22Rv1 (cell line): Measurements from ENCODE around the gene GJA9.

Experiments
- H3K27ac ChIP-seq: fragments of 450-650 bp; 2 replicates; pipeline ENCODE4 v1.5.1; 2017
- ZFX ChIP-seq: fragments of 450-650 bp; IDR thresholded peaks from 2 replicates; pipeline ENCODE4 v1.6.1; 2017; ENCODE audit warnings: antibody characterized with exemption, borderline replicate concordance
- TF ChIP-seq, protein P1 (sequence below): fragments of 450-650 bp; IDR thresholded peaks from 2 replicates; pipeline ENCODE4 v1.5.1; 2017; ENCODE audit warnings: mild to moderate bottlenecking

The GJA9 gene

GRCh38 chr1:38829368-38829767 lies 52.0 kb downstream of the GJA9 start:
- no peak overlapping the region for H3K27ac ChIP-seq
- TF ChIP-seq, protein P1, sequence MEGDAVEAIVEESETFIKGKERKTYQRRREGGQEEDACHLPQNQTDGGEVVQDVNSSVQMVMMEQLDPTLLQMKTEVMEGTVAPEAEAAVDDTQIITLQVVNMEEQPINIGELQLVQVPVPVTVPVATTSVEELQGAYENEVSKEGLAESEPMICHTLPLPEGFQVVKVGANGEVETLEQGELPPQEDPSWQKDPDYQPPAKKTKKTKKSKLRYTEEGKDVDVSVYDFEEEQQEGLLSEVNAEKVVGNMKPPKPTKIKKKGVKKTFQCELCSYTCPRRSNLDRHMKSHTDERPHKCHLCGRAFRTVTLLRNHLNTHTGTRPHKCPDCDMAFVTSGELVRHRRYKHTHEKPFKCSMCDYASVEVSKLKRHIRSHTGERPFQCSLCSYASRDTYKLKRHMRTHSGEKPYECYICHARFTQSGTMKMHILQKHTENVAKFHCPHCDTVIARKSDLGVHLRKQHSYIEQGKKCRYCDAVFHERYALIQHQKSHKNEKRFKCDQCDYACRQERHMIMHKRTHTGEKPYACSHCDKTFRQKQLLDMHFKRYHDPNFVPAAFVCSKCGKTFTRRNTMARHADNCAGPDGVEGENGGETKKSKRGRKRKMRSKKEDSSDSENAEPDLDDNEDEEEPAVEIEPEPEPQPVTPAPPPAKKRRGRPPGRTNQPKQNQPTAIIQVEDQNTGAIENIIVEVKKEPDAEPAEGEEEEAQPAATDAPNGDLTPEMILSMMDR = no peak
- TF ChIP-seq ZFX = no peak

DNA sequence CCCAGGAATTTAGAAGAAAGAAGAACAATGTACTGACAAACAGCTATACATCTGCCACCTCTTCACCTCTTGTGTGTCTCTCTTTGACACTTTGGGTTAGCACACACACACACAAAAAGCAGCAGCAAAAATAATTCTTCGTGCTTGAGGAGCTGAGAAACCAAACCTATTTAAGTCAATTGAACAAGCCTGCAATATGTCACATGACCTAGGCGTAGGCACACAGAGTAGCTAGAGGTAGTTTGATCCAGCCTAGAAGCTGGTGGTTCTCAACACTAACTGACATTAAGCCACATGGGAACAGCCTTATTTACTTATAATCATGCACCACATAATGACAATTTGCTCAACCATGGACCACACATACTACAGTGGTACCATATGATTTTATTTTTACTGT lies 54.1 kb downstream of the GJA9 start:
- H3K27ac ChIP-seq = no peak overlapping the region
- TF ChIP-seq ZFX = no peak
- TF ChIP-seq, protein P1 = no peak

- TF ChIP-seq, protein P1 = no peak
- no peak for TF ChIP-seq ZFX
- no peak overlapping the region for H3K27ac ChIP-seq
These were observed 54.5 kb downstream of the GJA9 start for GRCh38 chr1:38826886-38827285.

DNA sequence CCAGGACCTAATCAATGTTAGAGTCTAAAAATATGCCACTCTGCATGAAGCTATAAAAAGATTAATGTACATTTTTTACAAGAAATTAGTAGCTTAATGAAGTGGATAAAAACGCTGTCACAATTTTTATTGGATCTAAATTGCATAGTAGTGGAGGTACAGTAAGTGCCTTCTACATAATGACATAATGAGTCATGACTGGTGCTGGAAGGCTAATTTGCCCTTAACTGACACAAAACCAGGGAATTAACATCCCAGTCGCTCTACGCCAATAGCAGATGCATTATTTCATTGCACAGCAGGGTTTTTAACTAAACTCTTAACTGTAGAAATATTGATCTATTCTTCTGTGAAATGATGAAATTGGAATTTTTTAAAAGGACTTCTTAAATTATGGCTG lies 55.1 kb downstream of the GJA9 start:
- TF ChIP-seq, protein P1 = no peak
- no peak for TF ChIP-seq ZFX
- H3K27ac ChIP-seq = no peak overlapping the region
